Activated CD8-positive, alpha-beta memory T cell treated with anti-CD3 and anti-CD28 coated beads, Interleukin-2, amount 50 U/mL, for 24 hours (primary cell): Measurements from ENCODE around the gene CADPS.

ENCODE experiments used
- DNase-seq: peaks from one replicate; pipeline ENCODE4 v3.0.0-alpha.2; 2020; ENCODE audit errors: extremely low read depth

Gene CADPS

DNA sequence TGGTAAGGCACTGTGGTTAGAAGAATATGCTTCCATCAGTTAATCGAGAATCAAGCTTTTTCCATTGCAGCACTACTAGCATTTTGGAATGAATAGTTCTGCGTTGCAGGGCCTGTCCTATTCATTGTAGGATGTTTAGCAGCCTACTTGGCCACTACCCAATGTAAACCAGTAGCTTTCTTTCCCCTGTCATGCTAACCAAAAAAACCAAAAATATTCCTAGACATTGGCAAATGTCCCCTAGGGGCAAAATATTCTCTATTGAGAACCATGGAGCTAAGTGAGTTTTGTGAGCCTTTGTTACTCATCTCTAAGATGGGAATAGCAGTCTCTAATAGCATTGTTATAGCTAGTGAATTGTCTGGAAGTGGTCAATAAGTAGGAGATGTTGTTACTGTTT is 187.2 kb downstream of the CADPS start:
- no peak for DNase-seq

DNA sequence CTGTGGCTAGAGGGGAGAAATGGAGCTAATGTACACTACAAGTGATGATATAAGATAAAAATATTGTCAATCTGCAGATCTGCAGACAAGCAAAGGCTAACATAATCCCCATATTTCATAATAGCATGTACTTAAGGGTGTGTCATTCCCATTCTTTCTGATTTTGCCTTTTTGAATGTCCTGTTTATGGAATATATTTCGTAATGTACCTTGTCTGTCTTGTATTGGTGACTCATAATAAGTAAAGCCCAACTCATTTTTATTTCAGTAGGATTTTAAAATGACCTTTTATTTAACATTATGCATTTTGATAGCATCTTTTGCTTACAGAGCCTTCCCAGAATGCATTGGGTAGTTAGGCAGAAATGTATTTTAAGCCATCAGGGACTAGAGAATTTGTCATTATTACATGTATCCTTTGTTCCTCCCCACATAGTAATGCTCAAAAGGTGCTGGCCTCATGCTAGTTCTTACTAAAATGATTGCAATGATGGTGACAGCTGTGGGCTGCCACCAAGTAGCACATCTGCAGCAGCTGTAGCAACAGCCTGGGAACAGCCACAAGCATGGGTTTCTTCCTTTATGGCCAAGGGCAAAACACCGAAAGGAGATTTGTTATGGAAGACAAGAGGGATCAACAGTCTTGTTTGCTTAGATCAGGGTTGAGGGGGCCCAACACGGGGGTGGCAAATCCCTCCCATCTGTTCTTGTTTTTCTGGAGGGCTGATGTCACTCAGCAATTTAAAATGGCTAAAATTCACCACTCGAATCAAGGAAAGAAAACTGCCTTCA is 188.5 kb downstream of the CADPS start:
- no peak for DNase-seq

DNA sequence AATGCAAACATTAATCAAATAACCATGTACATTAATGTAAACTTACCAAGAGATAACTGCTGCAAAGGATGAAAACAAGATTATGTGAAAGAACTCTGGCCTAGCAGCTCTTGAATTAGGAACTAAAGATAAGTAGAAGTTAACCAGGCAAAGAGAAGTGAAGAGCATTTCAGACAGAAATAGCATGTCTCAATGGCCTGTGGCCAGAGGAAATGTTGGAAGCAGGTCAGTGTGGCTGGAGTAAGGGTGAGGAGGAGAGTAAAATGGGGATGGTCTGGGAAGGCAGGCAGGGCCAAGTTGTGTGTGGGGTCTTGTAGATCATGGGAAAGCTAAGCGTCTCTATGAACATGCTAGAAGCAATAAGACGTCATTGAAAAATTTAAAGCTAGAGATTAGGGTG is 192.4 kb downstream of the CADPS start:
- no peak for DNase-seq

DNA sequence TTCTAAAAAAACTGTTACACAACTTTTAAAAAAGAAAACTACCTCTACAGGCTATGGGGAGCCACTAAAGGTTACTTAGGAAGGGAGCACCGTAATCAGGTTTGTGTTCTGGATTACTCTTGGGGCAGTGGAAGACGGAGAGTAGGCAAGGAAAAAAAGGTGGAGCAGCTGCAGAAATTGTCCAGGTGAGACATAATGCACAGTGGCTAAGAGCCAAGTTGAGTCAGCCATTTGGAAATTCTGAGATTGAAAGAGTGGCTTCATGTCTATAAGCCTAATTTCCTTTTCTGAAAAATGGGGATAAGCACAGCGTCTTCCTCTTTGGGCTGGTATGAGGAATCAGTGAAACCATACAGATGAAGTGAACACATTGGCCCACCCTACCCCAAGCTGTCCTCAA is 195.2 kb downstream of the CADPS start:
- no peak for DNase-seq

DNA sequence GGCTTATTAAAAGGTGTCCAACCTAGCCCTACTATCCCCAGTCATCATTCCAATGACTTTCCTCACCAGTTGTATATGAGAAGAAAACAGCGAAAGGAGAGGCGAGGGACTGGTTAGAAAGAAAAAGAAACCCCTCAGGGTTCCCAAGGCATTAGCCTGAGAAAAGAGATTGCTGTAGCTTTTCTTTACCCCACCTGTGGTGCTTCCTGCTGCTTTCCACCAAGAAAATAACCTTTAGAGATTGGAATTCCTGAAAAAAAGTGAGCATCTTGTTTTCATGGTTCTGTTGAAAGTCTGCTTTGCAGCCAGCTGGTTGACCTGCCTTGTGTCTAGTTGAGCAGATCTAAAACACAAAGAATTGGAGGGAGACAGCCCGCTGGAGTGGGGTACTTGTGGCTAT is 196.4 kb downstream of the CADPS start:
- DNase-seq: no peak

DNA sequence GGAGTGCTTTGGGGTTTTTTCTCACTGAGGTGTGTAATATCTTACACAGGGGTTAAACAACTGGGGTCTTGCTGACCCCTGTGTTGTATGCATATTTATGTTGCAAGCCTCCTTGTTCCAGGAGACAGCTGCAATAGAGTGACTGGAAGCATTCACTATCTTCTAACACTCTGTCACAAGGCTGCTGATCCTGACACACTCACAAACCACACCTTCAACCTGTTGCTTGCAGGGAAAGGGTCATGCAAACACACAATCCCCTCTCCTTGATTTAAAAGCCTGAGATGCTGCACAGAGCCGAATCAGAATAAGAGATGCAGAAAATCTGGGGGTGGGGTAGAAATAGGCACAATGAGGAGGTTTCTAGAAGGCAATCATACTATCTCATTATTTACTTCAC is 197.3 kb downstream of the CADPS start:
- DNase-seq: no peak

DNA sequence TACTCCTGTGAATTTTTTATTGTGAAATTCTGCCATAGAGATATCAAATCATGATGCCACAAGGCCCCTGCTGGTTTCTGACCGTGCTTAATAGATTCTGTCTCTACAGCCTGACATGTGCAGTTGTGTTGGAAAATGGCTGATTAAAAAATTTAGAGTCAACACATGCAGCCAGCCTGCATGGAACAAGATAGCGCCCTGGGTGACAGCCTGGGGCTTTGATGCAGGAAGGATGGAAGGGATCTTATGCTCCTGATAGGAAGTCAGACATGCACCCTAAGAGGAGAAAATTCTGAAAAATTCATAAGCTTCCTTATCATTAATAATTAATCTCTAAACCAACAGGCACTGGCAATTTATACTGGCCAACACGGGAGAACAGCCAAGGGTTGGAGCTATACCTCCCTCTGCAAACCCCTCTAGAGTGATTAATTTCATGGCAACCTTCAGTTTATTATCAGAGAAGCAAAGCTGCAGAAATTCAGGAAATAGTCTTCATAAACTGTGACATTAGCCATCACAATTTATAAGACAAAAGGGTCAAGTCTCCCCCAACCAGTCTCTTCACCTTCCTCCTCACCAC is 198.4 kb downstream of the CADPS start:
- DNase-seq: no peak

DNA sequence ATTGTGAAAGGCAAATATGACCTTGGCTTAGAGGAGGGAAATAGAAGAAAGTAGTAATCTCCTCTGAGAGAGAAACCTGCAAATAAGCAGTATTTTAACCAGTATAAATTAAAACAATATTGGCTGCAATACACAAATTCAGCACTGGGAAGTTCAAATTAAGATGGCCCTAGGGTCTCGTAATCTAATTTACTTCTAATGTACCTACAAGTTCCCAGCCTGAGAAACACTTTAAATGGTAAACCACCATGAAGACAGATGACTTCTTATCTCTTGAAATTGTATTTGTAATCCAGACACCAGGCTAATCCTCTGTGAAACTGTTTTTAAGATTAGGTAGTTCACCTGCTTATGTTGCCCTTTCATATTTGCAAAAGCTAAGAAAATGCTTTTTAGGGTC is 199.7 kb downstream of the CADPS start:
- no peak for DNase-seq

DNA sequence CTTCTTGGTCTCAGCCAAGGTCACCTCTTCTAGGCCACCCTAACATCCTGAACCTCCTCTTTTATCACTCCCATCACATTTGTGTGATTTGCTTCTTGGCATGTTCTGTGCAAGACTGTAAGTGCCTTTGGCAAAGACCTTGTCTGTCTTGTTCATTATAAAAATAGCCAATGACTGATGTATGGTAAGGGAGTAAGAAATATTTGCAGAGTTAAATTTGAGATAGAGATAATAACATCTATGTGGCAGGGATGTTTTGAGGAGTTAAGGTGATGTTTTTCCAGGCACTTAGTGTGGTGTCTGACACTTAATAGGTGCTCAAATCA is 202.3 kb downstream of the CADPS start:
- no peak for DNase-seq

DNA sequence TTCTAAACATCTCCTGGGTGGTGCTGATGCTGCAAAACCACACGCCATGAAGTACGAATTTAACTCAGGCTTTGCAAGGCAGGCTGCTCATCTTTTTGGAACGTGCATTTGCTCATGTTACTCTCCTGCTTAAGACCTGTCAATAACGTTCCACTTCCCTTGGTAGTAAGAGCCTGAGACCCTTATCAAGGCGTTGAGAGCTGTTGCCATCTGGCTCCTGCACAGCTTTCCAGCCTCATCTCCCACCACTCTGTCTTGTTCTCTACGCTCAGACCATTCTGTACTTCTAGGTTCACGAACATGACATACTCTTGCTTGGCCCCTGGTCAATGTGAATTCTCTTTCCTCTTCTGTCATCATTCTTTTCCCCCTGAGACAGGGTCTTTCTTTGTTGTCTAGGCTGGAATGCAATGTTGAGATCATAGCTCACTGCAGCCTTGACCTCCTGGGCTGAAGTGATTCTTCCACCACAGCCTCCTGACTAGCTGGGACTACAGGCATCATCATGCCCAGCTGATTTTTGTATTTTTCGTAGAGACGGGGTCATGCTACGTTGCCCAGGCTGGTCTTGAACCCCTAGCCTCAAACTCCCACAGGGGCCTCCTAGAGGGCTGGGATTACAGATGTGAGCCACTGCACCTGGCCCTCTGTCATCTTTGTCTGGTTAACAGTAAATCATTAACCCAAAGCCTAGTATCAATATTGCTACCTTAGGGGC is 202.8 kb downstream of the CADPS start:
- no peak for DNase-seq

DNA sequence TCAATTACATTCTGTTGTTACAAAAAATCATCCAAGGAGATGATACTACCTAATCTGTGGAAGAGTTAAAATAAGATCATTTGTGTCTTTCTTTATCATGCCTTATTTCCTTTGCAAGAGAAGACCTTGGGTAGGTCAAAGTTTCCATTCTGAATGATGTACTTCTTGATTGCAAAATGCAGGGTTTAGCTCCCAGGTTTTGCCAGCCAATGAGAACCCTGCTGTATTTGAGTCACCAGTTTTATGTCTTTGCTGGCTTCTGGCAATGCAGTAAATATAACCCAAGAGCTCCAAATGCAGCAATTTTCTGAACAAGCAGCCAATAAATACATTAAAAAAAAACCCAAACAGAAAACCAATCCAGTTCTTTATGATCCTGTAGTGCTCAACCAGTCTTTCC is 204.9 kb downstream of the CADPS start:
- no peak for DNase-seq

DNA sequence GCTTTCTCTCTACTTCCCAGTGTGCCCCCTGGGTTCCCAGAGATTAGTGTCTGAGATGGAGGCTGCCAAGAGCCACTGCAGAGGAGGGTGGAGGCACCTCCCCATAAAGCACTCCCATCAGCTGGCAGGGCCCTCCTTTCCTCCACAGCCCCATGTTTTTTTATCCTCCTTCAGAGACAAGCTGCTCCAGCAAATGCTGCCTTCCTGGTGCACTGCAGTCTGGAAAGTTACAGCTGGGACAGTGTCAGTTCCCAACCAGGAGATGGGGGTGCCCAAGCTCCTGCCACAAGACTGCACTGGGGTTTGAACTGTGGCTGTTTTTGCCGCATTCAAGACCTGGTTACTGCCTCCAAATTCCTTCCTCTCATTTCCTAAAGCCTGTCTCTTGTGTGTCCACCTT is 206.1 kb downstream of the CADPS start:
- DNase-seq: no peak

DNA sequence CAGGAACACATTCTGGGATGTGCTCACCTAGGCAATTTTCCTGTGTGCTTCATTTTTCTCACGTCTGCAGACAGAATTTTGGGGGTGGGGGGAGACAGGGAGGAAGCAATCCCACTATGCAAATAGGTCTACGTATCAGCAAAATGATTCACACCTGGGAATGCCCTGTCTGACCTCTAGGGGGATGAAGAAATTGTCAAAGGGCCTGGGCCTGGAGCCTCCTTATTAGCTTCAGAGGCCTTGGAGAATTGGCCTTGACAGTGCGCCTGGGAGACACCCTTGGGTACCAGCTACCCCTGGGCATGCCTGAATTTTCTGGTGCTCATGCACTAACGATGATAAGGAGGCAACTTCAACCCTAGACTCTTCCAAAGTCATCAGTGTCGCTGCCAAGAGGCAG is 207.5 kb downstream of the CADPS start:
- no peak for DNase-seq

DNA sequence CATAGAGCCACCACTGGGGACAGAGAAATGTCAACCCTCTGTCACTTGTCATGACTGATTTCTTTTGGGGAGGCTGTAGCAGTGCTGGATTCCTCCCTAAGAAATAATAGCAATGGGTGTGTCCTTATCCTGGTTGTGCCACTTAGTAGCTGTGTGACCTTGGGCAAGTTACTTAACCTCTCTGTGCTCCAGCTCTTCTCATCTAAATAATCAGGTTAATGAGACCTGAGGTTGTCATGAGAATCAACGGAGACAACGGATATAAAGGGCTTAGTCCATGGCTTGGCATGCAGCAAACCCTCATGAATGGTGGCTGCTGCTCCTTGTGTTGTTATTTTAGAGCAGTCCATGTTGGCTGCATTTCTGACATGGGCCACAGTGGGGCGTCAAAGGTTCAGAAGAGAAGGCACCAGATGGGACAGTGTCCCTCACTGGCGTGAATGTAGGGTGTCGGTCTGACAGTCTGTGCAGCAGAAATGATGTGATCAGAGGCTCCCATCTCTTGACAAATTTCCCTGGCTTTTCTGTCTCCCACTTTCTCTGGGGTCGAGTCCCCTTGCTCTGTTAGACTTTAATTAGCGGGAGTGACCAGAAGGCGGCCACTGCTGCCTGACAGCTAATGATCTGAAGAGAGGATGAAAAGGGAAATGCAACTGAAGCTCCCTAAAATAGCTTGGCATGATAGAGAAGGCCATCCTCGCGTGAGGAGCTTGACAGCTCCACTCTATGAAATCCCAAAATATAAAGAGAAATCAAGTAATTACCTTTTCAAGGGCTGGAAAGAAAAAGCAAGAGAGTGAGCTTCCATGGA is 209.4 kb downstream of the CADPS start:
- DNase-seq: no peak

DNA sequence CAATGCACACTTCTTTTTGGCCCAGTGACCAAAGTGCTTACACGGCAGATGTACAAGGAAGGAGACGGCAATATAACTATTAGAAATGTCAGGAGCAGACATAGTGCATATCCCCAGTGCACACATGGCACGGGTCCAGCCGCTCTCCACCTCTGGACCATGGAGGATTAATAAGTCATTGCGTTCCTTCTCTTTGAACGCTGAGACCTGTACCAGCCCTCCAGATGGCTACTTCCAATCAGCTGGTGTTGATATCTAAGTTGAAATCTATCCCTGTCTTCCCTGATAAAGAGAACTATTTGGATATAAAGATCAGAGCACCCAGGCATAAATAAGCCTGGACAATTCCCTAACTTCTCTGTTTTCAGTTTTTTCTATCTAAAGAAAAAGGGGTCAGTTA is 212.5 kb downstream of the CADPS start:
- no peak for DNase-seq

DNA sequence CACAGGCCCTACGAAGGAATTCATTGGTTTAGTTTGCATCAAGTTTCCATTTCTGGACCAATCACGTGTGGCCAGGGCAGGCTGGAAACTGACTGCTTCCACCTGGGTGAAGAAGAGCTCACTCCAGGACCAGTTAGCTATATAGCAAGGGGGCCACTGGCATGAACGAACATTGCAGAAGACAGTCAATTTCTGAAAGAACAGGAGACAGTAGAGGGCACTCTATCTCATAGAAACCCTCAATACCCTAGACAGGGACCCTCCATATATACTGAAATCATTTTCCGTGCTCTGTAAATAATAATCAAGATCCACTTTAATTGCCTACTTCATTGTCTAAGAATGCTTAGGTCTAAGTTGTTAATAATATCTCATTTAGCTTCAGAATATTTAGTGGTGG is 215.6 kb downstream of the CADPS start:
- DNase-seq: no peak

DNA sequence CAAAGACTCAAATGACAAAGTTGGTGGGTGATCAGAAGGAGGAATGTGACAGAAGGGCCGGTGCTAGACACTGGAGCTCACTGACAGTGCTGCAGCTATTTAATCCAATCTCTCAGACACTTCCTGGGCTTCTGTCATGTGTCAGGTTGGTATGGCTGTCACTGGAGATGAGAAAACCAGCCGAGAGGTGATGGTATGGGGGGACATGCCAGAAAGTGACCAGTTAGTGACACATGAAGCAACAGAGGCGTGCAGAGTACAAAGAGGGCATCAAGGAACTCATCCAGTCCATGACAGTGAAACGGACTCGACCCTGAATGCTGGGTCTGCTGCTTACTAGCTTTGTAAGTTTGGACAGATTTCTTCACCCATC is 219.5 kb downstream of the CADPS start:
- no peak for DNase-seq

DNA sequence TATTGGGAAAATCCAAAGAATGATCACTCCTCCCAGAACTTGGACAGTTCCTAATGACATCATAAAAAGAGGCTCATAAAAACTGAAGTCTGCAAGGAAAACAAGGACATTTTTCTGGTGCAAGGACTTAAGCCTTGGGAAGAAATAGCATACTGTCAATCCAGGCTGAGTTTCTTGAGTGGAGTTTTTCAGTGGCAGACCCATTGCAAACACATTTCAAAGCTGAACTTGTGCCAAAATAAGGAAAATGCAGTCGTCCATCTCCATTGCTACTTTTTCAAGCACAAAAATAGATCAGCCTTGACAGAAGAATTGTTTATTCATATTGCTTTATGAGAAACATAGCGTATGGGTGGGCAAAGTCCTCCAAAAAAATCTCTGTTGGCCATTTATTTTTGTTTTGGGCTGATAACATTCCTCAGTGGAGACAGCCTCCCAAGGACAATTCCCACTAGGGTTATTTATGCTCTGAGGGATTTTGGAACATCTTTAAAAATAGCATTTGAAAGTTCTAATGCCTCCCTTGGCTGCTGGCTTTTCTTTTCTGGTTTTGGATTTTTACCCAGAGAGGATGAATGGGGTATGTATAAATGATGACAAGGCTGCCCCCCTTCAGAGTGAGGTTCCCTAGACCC is 220.0 kb downstream of the CADPS start:
- no peak for DNase-seq

DNA sequence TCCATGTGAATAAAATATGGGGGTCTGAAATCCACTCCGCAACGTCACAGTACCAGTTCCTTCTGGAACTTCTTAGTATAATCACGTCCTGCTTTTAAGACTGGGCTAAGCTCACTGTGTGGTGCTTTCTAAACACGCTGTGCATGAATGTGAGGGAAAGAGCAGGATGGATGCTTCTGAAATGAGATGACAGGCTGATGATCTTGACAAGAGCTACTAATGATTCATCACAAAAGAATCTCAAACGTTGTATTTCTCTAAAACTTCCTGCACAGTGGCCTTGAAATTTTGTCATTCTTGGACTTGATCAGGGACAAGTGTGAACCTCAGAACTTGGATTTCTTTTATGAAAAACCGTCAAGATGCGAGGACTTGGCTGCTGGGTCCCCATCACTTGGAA is 221.4 kb downstream of the CADPS start:
- DNase-seq: no peak

DNA sequence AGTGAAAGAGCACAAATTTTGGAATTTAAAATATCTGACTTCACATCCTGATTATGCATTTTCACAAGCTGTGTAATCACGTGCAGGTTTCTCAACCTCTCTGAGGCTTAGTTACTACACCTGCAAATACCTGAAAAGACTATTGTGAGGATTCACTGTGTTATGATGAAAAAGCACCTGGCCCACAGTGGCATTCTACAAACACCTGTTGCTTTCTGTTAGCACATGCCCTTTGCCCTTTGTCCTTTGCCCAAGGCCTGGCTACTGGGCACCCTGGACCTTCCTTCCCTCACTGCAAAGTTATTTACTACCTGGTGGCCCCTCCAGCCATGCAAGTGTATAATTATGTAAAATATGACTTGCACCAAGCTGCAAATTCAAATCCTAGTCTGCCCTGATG is 227.5 kb downstream of the CADPS start:
- no peak for DNase-seq

DNA sequence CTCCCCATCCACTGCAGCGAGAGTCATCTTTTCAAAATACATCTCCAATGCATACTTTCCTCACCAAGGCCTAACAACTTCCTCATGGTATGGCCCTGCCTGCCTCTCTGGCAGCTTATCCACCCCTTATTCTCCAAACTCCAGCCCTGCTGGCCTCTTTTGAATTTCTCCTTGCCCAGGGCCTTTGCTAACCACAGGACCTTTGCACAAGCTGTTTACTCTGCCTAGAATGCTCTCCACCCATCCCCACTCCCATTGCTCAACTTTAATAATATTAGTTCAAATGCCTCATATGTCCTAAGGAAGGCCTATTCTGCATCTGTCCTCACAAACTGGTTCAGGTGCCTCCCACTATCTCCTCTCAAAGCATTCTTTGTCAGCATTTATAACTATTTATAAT is 230.7 kb downstream of the CADPS start:
- DNase-seq: no peak

DNA sequence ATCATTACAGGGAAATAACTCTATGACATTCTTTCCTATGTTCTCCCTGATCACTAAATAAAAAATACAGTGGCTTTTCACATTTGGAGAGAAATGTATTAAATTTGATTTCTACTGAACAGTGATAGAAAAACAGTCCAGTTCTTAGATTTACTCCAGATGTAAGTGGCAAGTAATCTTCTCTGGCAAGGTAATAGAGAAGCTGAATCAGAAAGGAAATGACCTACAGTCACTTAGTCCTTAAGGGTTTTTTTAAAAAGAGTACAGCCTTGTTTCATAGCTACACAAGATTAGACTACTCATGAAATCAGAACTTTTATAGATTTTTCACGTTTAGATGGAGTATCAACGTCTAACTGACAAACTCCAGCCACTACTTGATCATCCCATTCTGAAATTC is 236.9 kb downstream of the CADPS start:
- DNase-seq: no peak
